NCI-H2107 treated with DMSO at 0.1 percent for 48 hours (cell line): ENCODE results near the gene IGF2.
"Not testable (repeated sequence)": the region's sequence is repeated elsewhere in the genome, so short reads cannot be mapped to it uniquely, and the experiment has no call there.

Experiments used
- DNase-seq: peaks from one replicate; lab custom pipeline; 2025; ENCODE audit not compliant: unreplicated experiment; lab: John Stamatoyannopoulos, UW

IGF2 gene

DNA sequence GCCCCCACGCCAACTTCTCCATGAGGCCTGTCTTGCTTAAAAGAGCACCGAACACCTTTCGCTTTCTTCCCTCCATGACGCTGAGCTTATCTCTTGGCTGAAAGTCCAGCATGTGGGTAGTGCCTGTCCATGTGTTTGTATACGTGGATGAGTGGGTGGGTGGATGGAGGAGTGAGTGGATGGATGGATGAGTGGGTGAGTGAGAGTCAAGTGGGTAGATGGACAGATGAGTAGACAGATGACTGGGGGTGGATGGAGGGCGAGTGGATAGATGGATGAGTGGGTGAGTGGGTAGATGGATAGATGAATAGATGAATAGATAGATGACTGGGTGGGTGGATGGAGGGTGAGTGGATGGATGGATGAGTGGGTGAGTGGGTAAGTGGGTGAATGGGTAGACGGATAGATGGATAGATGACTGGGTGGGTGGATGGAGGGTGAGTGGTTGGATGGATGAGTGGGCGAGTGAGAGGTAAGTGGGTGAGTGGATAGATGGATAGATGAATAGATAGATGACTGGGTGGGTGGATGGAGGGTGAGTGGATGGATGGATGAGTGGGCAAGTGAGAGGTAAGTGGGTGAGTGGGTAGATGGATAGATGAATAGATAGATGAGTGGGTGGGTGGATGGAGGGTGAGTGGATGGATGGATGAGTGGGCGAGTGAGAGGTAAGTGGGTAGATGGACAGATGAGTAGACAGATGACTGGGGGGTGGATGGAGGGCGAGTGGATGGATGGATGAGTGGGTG, 14.3 kb downstream of the IGF2 start:
- DNase-seq: not testable (repeated sequence)

DNA sequence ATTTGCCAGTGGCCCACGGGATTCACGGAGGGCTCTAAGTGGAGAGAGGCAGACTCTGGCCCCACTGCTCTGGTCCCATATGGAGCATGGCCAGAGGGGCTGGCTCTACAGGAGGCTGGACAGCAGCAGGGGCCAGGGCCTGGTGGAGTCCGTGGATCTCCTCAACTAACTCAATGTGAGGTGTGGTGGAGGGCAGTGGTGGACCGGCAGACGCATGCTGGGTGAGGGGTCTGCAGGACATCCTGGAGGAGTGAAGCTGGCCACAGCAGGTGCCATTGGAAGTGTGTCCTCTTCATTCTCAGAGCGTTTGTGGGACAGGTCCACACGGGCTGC, 15.6 kb downstream of the IGF2 start:
- DNase-seq: no peak

DNA sequence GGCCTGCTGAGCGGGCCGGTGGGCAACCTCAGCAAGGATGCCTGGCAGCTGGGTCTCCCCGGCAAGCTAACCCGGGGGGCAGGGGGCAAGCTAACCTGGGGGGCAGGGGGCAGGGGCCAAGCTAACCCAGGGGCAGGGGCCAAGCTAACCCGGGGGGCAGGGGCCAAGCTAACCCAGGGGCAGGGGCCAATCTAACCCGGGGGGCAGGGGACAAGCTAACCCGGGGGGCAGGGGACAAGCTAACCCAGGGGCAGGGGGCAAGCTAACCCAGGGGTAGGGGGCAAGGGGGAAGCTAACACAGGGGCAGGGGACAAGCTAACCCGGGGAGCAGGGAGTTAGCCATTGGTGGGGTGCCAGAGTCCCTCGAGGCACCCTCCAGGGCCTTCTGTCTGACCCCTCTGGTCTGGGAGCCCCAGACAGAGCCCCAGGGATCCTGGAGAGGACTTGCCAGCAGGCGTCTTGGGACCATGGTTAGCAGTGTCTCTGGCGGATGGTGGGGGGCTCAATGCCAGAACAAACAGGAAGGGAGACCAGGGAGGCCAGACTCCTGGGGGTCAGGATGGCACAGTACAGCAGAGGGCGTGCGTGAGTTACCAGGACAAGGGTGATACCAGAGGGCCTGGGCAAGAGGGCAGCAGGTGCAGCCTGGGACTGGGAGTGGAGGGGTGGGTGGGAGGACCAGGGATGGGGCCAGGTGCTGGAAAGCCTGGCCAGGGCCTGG, 16.1 kb downstream of the IGF2 start:
- no peak for DNase-seq

DNA sequence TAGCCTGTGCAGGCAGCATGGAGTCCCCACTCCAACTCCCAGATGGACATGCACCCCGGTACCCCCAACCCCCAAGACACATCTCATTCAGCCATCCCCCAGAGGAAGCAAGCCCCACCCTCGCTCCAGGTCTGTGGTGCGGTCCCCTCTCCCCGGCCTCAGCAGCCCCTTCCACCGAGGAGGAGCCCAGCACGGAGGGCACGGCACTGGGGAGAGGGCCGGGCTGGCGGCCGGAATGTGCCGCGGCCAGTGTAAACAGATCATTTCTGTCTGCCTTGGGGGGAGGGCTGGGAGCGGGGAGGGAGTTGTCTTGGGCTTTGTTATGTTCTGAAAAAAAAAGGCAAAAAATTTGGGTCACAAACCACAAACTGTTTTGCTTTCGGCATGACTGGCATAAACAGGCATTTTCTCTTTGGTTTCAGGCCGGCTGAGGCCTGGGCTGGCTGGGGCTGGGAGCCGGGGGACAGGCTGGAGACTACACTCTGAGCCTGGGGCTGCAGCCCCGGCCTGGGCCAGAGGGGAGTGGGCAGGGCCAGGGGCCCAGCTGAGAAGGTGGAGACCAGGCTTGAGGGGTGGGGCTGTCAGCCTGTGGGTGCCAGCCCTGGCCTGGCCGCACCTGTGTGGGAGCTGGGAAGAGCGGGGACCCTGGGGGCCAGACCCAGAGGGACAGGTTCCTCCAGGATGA, 16.8 kb downstream of the IGF2 start:
- no peak for DNase-seq

DNA sequence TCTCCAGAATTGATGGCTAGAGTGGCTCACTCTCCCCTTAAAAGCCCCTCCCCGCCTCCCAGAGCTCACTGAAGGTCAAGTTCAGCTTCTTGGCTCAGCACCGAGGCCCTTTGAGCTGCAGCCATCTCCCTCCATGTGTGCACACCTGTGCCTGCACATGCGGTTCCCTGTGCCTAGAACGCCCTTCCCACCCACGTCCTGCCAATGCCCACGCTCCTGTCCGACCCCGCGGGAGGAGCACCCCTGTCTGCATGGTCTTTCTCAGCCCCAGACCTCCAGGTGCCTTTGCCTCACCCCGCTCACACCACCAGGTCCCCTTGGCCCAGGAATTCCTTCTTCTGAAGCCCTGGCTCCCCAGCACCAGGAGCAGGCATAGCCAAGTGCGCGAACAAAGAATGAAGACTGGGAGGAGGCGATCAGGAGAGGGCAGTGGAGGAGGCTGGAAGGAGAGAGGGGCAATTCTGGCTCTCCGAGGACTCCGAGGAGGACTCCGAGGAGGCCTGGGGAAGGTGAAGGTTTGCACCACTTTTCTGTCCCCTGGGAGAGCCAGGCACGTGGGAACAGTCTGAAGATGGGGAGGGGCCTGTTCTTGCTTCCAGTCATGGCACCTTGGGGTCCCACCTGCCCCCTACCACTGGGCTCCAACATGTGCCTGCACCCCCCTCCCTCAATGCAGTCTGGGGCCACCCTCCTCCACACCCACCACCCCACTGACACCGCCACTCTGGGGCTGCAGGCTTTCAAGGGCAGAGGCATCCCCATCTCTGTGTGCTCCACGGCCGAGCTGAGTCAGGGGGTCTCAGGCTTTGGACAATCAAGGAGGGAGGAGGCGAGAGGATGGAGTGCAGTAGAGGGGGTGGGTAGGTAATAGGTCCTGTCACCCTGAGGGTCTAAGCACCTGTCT, 17.7 kb downstream of the IGF2 start:
- DNase-seq: no peak

DNA sequence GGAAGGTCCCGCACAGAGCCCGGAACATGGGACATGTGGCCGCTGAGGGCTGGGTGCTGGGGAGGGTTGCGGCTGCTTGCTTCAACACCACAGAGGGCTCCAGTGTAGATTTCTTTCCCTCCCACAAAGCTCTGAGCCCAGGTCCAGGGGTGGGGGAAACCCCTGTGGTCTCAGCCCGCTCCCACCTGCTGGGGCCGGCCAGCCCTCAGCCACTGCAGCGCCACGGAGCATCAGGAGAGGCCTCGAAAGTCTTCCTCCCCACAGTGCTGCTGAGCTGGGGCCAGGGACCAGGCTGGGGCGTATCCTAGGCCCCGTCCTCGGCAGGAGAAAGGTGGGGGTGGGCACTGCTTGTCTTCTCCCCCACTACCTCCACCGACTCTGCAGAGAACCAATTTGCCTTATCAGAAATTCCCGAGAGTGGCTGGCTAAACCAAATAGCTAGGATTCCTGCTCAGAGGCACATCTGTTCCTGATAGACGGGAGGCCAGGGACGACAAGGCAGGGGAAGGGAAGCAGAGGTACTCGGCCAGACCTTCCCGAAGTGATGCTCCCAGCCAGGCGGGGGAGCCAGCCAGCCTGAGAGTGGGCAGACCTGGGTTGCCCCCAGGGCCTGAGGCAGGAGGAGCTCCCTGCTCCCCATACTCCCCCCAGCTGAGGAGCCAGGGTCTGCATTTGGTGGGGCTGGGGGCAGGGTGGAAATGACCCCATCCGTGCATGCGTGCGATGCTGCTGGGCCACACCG, 18.7 kb downstream of the IGF2 start:
- DNase-seq: no peak

DNA sequence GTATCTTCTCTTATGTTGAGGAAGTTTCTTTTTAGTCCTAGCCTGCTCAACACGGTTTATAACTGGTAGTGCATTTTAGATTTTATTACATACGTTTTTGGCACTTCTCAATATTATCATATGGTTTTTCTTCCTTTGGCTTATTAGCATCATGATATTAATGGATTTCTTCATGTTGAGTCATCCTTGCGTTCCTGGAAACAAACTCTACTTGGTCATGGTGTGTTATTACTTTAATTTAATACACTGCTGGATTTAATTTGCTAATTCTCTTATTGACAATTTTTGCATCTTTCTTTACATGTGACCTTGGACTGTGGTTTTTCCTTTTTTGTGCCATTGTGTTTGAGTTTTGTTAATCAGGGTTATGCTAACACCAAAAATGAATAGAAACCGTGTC, 20.5 kb downstream of the IGF2 start:
- no peak for DNase-seq

DNA sequence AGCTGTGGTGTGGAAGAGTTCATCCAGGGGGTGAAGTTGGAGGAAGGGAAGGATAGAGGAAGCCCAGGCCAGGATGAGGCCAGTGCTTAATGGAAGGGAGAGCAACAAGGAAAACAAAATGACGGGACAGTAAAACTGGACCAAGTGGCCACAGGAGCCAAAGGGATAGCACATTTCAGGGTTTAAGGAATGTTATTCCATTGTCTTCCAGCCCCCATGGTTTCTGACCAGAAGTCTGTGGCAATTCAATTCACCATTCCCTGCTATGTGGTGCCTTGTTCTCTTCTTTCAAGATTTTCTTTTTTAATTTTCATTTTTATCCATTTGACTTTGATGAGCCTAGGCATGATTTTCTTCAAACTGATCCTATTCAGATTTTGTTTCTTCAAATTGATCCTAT, 22.5 kb downstream of the IGF2 start:
- DNase-seq: no peak

DNA sequence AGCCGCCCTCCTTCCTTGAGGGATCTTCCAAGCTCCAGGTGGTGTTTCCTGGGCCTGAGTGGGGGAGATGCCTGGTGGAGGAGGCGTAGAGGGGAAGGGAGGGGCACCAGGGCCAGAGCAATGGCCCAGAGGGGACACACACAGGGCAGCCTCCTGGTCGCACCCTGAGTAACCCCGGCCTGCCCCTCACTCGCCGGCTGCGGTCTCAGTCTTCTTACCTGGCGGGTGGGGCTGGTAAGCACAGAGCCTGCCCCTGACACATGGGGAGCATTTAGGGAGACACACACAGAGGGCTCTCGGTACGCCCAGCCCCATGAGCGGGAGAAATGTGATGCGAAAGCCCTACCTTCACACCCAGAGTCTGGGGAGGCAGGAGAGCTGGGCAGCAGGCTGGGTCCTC, 23.9 kb downstream of the IGF2 start:
- DNase-seq: no peak

DNA sequence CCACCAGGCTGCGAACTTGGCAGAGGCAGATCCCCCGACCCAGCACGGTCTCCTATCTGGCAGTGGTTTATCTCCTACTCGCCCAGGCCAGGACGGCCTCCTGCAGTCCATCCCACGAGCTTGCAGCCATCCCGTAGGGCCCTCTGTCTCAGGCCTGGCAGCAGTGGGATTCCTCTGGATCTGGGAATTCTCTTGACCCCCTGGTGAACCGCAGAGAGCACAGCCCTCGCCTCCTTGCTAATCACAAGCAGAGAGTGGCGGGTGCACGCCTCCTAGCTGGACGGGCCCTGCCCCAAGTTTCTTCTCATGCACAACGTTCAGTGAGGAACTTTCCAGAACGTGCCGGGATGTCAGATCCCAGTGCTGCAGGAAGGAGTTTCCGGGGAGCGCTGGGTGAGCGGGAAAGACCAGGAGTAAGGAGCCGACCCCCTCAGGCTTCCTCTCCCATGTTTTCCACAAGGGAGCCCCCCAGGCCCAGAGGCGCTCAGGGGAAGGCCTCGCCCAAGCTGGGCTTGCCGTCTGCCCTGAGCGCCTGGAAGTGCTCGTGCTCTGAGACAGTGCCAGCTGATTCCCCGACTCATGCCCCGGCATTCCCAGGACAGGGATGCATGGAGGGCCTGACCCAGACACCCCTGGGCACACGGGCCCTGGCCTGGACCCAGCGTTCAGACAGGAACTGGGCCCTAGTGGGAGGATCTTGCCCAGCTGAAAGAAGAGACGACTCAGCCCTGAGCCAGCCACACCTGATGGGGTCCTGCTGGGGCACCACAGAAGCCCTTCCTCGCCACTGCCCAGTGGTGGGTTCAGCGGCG, 24.6 kb downstream of the IGF2 start:
- no peak for DNase-seq

DNA sequence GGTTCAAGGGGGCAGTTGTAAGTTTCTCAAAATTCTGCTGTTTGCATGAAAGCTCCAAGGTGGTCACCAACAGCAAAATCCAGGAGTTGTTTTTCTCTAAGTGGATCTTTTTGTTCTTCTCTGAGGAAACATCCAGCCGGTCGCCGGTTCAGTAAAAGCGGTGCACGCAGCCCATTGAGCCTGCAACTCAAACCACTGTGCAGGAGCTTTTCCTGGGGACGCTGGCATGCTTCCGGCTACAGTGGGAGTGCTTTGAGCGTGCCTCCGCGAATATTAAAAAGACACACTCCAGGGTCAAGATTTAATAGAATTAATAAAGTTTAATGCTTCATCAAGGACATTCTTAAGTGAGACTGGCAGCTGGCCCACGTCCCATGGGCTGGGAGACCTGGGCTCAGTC, 25.4 kb downstream of the IGF2 start:
- no peak for DNase-seq

DNA sequence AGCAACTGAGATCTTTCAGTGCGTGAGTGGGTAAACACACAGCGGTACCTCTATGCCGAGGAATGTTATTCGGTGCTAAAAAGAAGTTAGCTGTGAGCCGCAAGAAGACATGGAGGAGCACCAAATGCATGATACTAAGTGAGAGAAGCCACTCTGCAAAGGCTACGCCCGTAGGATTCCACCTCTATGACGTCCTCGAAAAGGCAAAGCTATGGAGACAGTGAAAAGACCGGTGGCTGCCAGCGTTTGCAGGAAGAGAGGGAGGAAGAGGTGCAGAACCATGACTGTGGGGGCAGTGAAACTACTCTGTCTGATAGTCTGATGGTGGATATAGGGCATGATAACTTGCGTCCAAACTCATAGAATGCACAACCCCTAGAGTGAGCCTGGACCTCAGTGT, 28.7 kb downstream of the IGF2 start:
- DNase-seq: no peak

DNA sequence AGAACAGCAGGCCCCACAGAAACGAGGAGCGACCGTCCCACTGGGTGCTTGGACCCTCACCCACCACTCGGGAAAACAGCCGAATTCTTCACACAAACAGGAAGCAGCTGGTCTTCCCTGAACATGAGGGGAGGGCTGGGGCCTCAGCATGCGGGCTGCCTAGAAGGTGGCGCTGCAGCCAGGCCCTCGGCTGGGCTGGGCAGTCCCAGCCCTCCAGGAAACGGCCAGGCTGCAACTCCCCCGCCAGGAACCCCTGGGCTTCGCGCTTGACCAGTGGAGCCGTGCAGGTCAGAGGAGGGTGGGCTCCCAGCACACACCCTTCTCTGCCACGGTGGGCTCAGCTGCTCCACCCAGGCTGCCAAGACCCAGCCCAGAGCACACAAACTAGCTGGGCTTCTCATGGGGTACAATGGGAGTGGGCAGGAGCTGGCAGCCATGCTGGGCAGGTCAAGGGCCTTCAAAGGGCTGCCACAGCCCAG, 29.6 kb downstream of the IGF2 start:
- DNase-seq: no peak

DNA sequence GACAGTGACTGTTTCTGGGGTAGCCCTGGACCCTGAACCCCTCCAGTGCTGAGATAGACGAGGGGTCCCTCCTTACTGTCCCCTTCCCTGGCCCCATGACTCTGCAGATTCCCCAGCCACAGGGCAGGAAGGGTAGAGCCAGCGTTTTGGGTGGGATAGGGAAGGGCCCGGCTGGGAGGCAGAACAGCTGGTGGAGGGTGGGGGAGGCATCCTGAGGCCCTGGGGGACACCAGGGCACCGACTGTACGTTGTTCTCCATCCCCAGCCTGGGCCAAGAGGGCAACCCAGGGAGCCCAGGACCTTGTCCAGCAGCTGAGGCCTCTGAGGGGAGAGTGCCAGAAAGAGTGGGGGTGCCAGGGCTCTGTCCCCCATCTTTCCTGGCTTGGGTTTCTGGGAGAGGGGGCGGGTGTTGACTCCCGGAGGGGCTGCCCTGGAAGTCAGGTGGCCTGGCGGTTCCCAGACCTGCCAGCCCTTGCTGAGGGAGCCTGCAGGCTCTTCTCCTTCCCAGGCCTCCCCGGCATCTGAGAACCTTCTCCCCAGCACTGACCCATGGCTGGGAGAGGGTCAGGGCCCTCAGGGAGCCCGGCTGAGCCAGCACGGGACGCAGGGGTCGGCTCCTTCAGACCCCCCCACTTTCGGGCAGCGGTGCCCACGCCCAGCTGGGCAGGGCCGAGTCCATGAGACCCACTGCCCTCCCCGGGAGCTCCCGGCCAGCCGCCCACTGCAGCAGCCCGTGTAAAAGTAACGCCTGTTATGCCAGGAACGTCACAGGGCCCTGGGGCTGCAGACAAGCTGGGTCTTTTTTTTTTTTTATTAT, 30.3 kb downstream of the IGF2 start:
- DNase-seq: no peak

DNA sequence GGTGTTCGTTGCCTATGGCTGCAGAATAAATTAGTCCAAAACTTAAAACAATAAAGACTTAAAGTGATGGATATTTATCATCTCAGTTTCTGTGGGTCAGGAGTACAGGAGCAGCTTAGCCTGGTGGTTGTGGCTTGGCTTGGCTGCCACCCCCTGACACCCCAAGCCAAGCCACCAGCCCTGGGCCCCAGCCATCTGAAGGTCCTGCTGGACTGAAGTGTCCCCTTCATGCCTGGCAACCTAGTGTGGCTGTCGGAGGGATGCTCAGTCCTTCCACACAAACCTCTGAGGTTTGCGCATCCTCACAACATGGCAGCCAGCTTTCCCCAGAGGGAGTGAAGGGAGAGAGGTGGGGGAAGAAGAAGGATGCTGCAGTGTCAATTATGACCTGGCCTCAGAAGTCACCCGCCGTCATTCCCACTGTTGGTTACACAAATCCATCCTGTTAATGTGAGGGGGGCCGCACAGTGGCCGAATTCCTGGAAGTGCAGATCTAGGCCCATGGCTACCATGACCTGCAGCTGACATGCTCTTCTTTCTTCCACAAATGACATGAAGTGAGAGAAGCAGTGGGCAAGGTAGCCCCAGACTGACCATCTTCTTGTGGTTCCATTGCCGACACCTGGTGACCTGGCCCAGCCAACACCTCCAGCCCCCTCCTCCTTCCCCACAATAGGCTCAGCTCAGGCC, 31.1 kb downstream of the IGF2 start:
- no peak for DNase-seq

DNA sequence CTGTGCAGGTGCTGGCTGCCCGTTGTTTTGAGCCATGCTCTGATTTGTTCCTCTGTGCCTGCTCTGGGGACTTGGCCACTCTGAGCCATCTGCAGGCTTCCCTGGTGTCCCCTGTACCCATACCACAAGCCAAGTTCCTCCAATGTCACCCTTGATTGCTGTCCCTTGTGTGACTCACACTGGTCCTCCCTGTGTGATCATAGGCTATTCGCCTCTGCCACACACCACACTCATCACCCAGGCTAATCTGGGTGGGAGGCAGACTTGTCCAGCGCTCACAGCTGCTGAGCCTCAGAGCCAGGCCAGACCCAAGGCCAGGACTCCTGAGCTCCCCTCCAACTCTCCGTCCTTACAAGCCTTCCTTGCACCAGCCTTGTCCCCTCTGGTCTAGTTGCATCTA, 31.7 kb downstream of the IGF2 start:
- DNase-seq: no peak

DNA sequence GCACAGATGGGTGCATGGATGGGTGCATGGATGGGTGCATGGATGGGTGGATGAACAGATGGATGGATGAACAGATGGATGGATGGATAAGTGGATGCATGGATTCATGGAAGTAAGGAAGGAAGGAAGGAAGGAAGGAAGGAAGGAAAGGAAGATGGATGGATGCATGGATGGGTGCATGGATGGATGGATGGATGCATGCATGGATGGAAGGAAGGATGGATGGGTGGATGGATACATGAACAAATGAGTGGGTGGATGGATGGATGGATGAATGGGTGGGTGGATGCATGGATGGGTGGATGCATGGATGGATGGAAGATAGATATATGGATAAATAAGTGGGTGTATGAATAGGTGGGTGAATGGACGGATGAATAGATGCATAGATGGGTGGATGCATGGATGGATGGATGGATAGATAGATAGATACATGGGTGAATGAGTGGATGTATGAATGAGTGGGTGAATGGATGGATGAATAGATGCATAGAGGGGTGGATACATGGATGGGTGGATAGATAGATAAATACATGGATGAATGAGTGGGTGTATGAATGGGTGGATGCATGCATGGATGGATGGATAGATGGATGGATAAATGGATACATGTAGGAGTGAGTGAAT, 32.5 kb downstream of the IGF2 start:
- DNase-seq: no peak

DNA sequence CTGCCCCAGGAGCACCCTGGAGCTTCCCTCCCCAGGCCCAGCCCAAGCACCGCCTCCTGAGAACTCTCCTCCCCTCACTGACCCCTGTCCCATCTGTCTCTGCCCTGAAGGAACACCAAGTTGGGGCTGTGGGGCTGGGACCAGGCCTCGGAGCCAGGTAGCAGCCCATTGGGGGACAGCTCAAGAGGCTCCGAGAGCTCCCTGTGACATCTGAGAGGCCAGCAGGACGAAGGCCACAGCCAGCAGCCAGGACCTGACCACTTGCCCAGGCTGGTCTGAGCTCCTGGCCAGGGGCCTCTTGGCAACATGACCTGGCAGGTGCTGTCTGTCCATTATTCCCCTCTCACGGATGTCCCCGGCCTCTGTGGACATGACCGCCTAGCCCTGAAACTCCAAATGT, 33.7 kb downstream of the IGF2 start:
- no peak for DNase-seq
